Mesothelial cell of epicardium (in vitro differentiated cells): ENCODE data around the gene CYYR1. TPM values are rescaled to one million over a fixed set of nuclear protein-coding genes. Genes with fewer than 3 reads are reported as not detected.

Experiments used
- DNase-seq, 2 experiments: peaks; one replicate each; pipeline ENCODE4 v3.0.0; 2021; ENCODE audit warnings: low spot score in 2 of 2; ENCODE audit not compliant: unreplicated experiment in 2 of 2
- H3K27ac Mint-ChIP-seq: 2 replicates; pipeline ENCODE4 v1.8.0; 2021; ENCODE audit warnings: mixed read lengths
- H3K27me3 Mint-ChIP-seq: 2 replicates; pipeline ENCODE4 v1.8.0; 2021; ENCODE audit warnings: low read depth, mixed read lengths
- H3K36me3 Mint-ChIP-seq: 2 replicates; pipeline ENCODE4 v1.8.0; 2021; ENCODE audit warnings: mixed read lengths
- H3K4me1 Mint-ChIP-seq: 2 replicates; pipeline ENCODE4 v1.8.0; 2021; ENCODE audit warnings: mixed read lengths
- H3K4me3 Mint-ChIP-seq: 2 replicates; pipeline ENCODE4 v1.8.0; 2021; ENCODE audit warnings: mild to moderate bottlenecking, moderate library complexity, mixed read lengths
- H3K9me3 Mint-ChIP-seq: 2 replicates; pipeline ENCODE4 v1.8.0; 2021; ENCODE audit warnings: mixed read lengths
- total RNA-seq: library from RNA; stranded (reverse); gene quantifications from 3 replicates; pipeline ENCODE4 v1.2.1, GENCODE V29; 2021
- TF ChIP-seq, protein P1 (sequence below): fragments of 200-600 bp; sonication (generic); IDR thresholded peaks from one replicate; pipeline ENCODE4 v1.5.0; 2021; ENCODE audit warnings: antibody characterized with exemption; ENCODE audit not compliant: unreplicated experiment

The CYYR1 gene
- total RNA-seq, 1 donor from 2014 or later: 19.3 TPM

DNA sequence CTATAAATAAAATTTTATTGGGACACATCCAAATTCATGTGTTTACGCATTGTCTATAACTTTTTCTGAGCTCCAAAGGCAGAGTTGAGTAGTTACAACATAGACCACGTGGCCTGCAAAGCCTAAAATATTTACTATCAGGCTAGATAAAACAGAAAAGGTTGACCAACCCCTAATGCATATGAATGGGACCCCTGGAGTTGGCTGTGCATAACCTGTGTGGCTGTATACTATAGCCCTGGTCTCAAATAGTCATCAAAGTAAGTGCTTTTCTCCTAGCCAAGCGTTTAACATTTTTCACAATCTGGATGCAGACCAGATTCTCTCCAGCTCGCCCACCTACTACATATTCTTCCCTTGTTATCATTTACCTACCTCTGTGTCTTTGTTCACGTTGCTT lies 60.4 kb downstream of the CYYR1 start:
- Mint-ChIP-seq H3K4me3 (no peak overlapping the region), H3K9me3 (no peaks in the 10 kb centered on the region), H3K36me3 (no peaks in the 10 kb centered on the region), H3K4me1 (no peaks in the 10 kb centered on the region), H3K27ac (no peak overlapping the region), H3K27me3 (no peaks in the 10 kb centered on the region)
- TF ChIP-seq, protein P1, sequence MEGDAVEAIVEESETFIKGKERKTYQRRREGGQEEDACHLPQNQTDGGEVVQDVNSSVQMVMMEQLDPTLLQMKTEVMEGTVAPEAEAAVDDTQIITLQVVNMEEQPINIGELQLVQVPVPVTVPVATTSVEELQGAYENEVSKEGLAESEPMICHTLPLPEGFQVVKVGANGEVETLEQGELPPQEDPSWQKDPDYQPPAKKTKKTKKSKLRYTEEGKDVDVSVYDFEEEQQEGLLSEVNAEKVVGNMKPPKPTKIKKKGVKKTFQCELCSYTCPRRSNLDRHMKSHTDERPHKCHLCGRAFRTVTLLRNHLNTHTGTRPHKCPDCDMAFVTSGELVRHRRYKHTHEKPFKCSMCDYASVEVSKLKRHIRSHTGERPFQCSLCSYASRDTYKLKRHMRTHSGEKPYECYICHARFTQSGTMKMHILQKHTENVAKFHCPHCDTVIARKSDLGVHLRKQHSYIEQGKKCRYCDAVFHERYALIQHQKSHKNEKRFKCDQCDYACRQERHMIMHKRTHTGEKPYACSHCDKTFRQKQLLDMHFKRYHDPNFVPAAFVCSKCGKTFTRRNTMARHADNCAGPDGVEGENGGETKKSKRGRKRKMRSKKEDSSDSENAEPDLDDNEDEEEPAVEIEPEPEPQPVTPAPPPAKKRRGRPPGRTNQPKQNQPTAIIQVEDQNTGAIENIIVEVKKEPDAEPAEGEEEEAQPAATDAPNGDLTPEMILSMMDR: no peak
- no peak for DNase-seq

DNA sequence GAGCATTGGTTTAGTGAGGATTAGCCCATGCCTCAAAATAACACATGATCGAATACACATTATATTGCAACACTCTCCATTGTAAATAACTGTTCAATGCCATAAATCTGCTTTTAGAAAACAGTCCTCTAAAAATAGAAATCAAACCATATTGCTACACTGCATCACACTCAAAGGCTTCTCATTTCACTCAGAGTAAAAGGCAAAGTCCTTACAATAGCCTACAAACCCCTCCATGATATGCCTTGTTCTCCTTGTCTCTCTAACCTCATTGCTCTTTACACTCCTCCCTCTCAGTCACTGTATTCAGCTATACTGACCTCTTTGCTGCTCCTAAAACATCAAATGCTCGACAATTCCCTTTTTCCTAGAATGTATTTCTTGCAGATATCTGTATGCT lies 64.2 kb downstream of the CYYR1 start:
- no peak for DNase-seq
- TF ChIP-seq, protein P1: no peak
- H3K27me3 Mint-ChIP-seq: no peaks in the 10 kb centered on the region

DNA sequence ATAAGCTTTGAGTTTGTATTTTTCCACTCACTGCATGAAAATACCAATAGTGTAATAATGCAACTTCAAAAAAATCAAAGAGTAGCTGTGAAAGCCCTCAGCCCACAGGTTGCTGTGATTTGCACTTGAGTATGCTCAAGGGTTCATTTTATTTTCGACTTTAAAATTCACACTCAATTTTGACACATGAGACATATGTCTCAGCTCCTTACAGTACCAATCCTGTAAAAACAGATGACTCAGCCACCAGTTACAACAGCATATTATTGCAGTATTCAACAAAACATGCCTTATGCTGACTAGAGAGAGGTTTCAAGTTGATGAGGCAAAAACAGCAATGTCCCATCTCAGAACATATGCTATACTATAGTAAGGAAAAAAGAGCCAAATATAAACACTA lies 66.1 kb downstream of the CYYR1 start:
- no peaks in the 10 kb centered on the region for H3K9me3 Mint-ChIP-seq
- H3K36me3 Mint-ChIP-seq: no peaks in the 10 kb centered on the region
- peaks cover 13% of the 10 kb centered on the region for H3K4me1 Mint-ChIP-seq
- no peak for DNase-seq
- H3K27me3 Mint-ChIP-seq: no peaks in the 10 kb centered on the region
- H3K27ac Mint-ChIP-seq: no peak overlapping the region
- TF ChIP-seq, protein P1: no peak
- no peak overlapping the region for H3K4me3 Mint-ChIP-seq

More for the DNA sequence above, 64.2 kb downstream of the CYYR1 start:
- no peaks in the 10 kb centered on the region for H3K9me3 Mint-ChIP-seq
- peaks cover 13% of the 10 kb centered on the region for H3K4me1 Mint-ChIP-seq
- no peak overlapping the region for H3K27ac Mint-ChIP-seq
- H3K36me3 Mint-ChIP-seq: no peaks in the 10 kb centered on the region
- no peak overlapping the region for H3K4me3 Mint-ChIP-seq

DNA sequence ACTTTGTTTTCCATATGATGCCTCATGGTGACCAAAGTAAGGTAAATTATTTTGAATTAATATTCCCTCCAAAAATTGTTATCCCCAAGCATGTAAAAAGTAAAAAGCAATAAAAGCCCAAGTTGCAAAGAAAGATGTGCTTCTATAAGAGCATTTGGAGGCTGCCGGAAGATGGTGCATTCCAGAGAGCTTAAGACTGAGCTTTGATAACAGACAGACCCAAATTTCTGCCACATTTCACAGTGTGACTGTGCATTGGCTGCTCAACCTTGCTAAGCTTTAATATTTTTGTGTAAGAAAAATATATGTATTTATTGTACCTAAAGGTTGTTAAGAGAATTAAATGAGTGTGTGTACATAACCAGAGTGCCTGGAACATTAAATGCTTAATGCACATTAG lies 67.9 kb downstream of the CYYR1 start:
- Mint-ChIP-seq H3K4me1 (peaks cover 13% of the 10 kb centered on the region), H3K4me3 (no peak overlapping the region)
- no peak for DNase-seq

DNA sequence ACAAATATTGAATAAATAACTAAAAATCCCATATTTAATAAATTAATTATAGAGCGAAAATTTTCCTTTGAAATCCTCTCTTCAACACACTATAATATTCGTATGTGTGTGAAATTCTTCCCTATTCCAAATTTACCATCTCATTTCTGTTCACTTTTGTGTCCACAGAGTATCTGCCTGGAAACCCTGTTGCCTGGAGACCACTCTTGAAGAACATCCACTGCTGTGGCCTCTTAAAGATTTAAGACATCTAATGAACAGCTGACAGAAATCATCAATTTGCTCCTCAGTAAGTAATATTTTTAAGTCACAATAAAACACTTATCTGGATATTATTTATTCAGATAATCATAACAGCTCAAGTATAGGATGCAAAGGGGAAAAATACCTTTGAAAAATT lies 69.7 kb downstream of the CYYR1 start:
- H3K9me3 Mint-ChIP-seq: peaks cover 13% of the 10 kb centered on the region
- H3K27me3 Mint-ChIP-seq: no peaks in the 10 kb centered on the region
- no peak overlapping the region for H3K4me3 Mint-ChIP-seq
- peaks cover 15% of the 10 kb centered on the region for H3K4me1 Mint-ChIP-seq
- DNase-seq: no peak
- peaks cover 11% of the 10 kb centered on the region for H3K36me3 Mint-ChIP-seq
- TF ChIP-seq, protein P1: no peak
- no peak overlapping the region for H3K27ac Mint-ChIP-seq

More for the DNA sequence above, 67.9 kb downstream of the CYYR1 start:
- TF ChIP-seq, protein P1: no peak
- Mint-ChIP-seq H3K27ac (peak overlapping the region; percentile 56), H3K36me3 (no peaks in the 10 kb centered on the region), H3K9me3 (no peaks in the 10 kb centered on the region), H3K27me3 (no peaks in the 10 kb centered on the region)

DNA sequence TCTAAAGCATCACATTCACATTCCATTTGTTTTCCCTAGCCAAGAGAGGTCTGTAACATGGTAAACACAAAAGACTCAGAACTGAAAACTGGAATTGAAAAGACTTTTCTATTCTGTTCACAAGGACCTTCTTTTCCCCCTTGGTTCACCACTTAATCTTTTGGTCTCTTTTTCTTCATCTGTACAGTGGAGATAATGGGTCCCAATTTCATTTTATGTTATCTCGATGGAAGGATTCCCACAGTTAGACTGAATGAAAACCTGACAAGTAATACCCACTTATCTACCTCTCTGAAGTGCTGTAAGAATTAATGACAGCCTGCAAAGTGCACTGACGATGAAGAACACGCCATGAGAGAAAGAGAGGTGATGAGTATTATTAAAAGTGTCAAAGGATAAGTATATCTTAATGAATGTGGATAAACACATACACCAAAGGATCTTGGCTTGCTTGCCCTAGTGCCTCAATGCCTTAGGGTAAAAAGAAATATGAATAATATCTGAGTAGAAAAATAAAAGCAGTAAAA lies 71.5 kb downstream of the CYYR1 start:
- no peak overlapping the region for H3K4me3 Mint-ChIP-seq

More for the DNA sequence above, 71.5 kb downstream of the CYYR1 start:
- peaks cover 14% of the 10 kb centered on the region for H3K36me3 Mint-ChIP-seq
- H3K9me3 Mint-ChIP-seq: peaks cover 17% of the 10 kb centered on the region
- no peak for DNase-seq
- no peak overlapping the region for H3K27ac Mint-ChIP-seq
- TF ChIP-seq, protein P1: no peak
- peaks cover 25% of the 10 kb centered on the region for H3K4me1 Mint-ChIP-seq
- H3K27me3 Mint-ChIP-seq: no peaks in the 10 kb centered on the region
